HG03108 (cell line): ENCODE measurements around the gene FAM181A.

Source experiments
- ATAC-seq: cut with Tn5 transposase; IDR thresholded peaks from one replicate; pipeline ENCODE4 v1.9.1; 2021; ENCODE audit warnings: moderate library complexity; ENCODE audit not compliant: unreplicated experiment

Gene FAM181A

GRCh38 chr14:93960774-93961438 lies 33.8 kb downstream of the FAM181A start:
- ATAC-seq = no peak

- ATAC-seq = no peak
Measured at GRCh38 chr14:93961620-93962019, 34.5 kb downstream of the FAM181A start.

GRCh38 chr14:93962701-93963601 lies 35.8 kb downstream of the FAM181A start:
- peak; percentile 45 for ATAC-seq

GRCh38 chr14:93963692-93964091 lies 36.5 kb downstream of the FAM181A start:
- no peak for ATAC-seq

- no peak for ATAC-seq
Measured at GRCh38 chr14:93964281-93964680, 37.1 kb downstream of the FAM181A start.

GRCh38 chr14:93964820-93965286 lies 37.7 kb downstream of the FAM181A start:
- no peak for ATAC-seq

- no peak for ATAC-seq
Measured at GRCh38 chr14:93965287-93965821, 38.2 kb downstream of the FAM181A start.

- ATAC-seq = no peak
Measured at GRCh38 chr14:93965946-93966474, 38.9 kb downstream of the FAM181A start.

GRCh38 chr14:93967637-93968250 lies 40.6 kb downstream of the FAM181A start:
- ATAC-seq = peak; percentile 33

GRCh38 chr14:93969082-93969828 lies 42.1 kb downstream of the FAM181A start:
- ATAC-seq = no peak

- ATAC-seq = no peak
Measured at GRCh38 chr14:93970585-93970964, 43.4 kb downstream of the FAM181A start.

- ATAC-seq = peak; percentile 32
Measured at GRCh38 chr14:93970965-93971634, 44.0 kb downstream of the FAM181A start.

GRCh38 chr14:93971635-93972027 lies 44.5 kb downstream of the FAM181A start:
- no peak for ATAC-seq

- no peak for ATAC-seq
Measured at GRCh38 chr14:93972618-93973205, 45.6 kb downstream of the FAM181A start.

- no peak for ATAC-seq
Measured at GRCh38 chr14:93973607-93974006, 46.5 kb downstream of the FAM181A start.

- ATAC-seq = no peak
Measured at GRCh38 chr14:93974299-93974698, 47.2 kb downstream of the FAM181A start.

- ATAC-seq = no peak
Measured at GRCh38 chr14:93974833-93975232, 47.7 kb downstream of the FAM181A start.

GRCh38 chr14:93975791-93976476 lies 48.8 kb downstream of the FAM181A start:
- peak; percentile 53 for ATAC-seq
